ENCODE results near the gene FA2H.

The FA2H gene

DNA sequence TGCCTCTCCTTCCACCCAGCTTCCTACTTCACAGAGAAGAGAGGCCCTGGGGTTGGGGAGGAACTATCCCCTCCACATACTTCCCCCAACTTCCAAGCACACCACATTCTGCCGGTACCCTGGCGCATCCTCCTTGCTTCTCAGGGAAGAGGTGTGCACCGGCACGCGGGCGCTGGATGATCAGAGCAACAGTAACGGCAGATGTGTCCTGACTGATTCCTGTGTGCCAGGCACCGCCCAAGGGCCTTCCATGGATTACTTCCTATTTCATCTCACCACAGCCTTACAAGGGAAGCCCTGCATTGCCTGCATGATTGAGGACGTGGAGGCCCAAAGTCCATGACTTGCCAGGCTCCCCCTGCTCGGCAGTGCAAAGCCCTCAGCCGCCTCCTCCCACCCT lies 52.9 kb downstream of the FA2H start:
- DNase-seq = no peak

DNA sequence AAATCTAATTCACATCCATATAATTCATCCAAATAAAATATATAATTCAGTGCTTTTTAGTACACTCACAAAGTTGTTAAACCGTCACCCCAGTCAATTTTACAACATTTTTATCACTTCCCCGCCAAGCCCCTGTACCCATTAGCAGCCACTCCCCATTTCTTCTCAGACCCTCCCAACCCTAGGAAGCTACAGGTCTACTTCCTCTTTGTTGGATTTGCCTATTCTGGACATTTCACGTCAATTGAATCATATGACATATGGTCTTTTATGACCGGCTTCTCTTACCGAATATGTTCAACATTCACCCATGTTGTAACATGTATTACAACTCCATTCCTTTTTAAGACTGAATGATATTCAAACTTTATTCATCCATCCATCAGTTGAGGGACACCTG lies 54.0 kb downstream of the FA2H start:
- no peak for DNase-seq

GRCh38 chr16:74718741-74719610 lies 55.6 kb downstream of the FA2H start:
- no peak for DNase-seq

DNA sequence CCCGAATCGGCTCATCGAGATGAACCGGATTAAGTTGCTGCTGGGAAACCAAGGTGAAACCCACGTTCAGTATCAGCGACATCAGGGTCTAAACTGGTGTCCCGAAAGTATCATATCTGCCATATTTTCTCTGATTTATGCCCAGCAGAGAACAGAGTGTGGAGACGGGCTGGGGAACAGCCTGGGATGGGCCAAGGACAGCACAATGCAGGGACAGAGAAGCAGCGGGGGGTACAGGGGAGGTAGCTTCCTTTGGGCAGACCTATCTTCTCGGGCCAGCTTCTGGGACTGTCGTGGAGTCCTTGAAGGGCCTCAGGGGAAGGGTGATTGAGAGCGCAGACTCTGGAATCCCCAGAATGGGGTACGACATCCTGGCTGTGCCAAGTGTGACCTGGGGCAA lies 56.5 kb downstream of the FA2H start:
- no peak for DNase-seq

DNA sequence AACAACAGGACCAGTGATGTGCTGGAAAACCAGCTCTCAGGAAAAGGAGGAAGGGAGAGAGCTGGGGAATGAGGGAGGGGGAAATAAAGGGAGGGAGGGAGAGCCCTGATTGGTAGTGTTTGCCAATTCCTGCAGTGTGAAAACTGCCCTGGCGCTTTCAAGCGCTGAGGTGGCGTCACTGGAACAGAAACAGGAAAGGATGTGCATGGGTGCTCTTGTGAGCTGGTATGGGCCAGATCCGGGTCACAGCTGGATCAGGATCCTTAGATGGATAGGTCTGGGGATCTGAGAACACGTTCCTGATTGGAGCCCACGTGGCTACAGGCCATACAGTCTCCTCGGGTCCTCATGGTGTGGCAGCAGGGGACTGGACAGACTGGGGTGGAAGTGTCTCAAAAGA lies 57.3 kb downstream of the FA2H start:
- DNase-seq = no peak

DNA sequence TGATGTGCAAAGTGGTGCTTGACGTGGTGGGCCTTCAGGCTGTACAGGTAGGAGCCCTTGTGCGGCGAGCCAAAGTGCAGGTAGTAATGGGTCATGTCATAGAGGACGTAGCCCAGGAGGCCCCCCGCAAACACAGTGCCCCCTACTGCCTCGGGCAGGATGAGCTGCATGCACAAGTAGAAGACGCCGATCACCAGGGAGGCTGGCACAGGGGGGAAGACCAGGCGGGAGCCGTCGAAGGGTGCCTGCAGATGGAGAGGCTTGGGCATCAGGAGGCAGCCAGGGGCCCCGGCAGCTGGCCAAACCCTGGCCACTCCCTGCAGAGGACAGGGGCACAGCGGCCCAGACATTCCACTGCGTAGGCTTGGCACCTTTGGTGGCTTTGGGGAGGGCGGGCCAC lies 58.3 kb downstream of the FA2H start:
- no peak for DNase-seq

GRCh38 chr16:74713876-74714275 lies 60.7 kb downstream of the FA2H start:
- no peak for DNase-seq

GRCh38 chr16:74713325-74713724 lies 61.3 kb downstream of the FA2H start:
- no peak for DNase-seq

DNA sequence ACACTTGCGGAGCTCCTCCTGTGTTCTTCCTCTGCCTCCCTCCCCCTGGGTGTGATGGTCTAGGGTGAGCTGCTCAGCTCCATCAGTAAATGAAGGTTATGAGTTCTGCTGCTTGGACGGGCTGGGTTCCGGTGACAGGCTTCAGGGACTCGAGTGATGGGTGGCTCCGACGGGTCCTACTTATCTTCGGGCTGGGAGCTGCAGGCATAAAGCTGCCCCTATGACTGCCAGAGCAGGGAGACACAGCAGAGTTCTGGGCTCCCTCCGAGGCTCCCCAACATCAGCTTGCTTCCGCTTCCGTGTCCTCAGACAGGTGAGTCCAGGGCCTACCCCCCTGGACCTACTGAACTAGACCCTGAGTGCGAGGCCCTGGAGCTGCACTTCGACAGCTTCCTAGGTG lies 62.7 kb downstream of the FA2H start:
- no peak for DNase-seq

- DNase-seq = no peak
Observed at GRCh38 chr16:74710401-74710800, 64.2 kb downstream of the FA2H start.

DNA sequence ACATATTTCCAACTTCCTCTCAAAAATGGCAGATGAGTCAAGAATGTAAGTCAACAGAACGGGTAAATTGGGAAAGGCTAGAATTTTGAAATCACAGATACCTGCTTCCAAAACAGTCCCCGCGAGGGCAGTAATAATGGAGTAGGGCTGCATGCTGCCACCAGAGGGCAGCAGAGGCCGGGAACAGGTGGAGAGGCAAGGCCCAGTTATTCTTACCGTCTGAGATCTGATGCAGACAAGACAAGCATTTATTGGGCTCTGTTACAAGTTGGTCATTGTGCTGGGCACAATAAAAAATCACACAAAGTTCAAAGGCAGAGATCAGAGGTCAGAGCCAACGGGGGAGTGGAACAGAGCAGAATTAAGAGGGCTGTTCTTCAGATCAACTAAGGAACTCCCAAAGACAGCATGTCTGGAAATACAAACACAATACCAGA lies 65.2 kb downstream of the FA2H start:
- DNase-seq = peak; percentile 40

GRCh38 chr16:74700438-74701225 lies 74.0 kb downstream of the FA2H start, which contains the start of gene MLKL:
Gene MLKL, minus strand, starts transcription at chr16:74700862. Its CDS starts 5,105 bp downstream, at chr16:74695757.
- DNase-seq = no peak

DNA sequence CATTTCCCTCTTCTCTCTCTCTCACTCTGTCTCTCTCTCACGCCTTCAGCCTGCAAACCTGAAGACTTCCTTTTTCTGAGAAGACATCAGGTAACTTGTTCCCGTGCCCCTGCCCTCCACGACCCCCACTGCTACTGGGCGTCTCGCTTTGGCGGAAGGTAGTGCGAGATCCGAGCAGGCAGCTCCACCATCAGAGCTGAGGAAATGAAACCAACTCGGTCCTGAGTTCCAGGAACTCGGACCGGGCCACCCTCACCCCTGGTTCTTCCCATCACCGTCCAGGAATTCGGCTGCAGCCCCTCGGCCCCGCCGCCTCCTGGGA lies 74.5 kb downstream of the FA2H start:
- DNase-seq = no peak

DNA sequence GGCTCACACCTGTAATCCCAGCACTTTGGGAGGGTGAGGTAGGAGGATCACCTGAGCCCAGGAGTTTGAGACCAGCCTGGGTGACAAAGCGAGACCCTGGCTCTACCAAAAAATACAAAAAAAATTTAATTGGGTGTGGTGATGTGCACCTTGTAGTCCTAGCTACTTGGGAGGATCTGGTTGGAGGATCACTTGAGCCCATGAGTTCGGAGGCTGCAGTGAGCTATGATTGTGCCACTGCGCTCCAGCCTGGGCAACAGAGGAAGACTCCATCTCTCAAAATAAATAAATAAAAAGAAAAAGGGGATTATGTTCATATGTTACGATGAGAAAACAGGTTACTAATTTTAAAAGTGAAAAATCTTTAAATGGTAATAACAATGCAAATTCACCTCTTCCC lies 75.0 kb downstream of the FA2H start:
- no peak for DNase-seq

DNA sequence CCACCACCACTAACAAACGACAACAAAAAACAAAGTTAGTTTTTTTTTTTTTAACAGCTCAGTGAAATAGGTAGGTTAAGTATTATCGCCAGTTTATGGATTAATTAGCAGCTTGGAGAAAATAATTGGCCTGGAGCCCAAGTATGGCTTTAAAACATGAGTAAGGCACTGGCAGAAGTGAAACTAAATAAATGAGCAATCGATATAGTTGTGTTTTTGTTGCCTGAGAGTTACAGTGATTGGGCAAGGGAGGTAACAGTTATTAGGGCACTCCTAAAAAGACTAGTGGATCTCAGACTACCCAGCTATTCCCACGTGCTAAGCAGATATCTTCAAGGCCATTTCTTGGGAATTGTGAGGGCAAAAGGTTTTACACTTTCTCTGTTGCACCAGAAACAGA lies 76.4 kb downstream of the FA2H start:
- DNase-seq = no peak

DNA sequence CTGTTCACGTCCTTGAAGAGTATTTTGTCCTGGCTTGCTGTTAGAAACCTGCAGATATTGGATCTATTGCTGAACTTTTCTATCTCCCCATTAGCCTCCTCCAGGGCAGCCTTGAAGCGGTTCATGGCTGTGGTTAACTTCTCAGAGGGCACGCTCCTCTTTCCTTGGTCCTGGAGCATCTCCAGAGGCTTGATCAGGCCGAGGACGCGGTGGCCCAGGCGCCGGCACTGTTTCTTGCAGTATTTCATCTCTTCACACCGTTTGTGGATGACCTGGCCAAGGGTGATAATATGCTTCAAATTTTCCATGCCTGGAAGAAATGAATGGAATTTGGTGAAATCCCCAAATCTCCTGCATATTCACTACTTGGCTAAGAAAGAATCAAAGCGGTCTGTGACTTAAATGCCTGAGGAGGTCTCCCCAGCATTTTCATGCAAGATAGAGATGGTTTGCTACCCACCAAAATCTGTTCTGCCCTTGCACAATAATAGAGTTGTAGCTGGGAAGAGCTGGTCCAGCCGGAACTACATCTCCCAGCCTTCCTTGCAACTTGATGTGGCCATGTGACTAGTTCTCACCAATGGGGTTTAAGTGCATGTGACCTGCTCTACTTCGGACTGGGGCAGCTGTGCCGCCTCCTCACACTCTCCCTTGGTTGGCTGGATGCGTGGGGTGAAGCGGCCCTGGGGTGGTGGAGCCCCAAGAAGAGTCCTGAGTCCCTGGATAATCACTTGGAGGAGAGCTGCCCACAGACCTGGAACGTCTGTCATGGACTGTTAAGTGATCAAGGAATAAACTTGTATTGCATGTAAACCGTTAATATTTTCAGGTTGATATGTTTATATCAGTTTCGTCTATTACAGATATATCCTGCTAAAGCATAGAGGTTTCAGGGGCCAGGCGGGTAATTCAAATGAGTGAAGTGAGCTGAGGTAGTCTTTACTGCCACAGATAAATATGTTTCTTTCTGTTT lies 78.9 kb downstream of the FA2H start:
- DNase-seq = peak; percentile 87

- DNase-seq = no peak
Observed at GRCh38 chr16:74691093-74691855, 83.3 kb downstream of the FA2H start.

DNA sequence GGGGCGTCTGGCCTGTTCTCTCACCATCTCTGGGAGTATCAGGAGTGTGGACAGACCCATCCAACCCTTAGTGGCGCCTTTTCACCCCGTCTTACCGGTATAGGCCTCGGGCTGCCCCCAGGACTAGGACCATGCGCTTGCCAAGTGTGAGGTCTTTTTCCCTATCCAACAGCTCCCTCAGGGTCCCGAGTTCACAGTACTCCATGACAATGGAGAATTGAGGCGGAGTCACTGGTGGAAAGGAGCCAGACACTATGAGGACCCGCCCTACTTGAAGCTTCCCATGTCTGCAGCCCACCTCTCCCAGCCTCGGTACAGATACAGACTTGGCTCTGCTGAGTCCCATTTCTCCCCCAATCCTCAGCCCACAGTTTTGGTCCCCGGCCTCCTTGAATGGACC lies 92.1 kb downstream of the FA2H start:
- DNase-seq = no peak

- DNase-seq = no peak
Observed at GRCh38 chr16:74680681-74681080, 93.9 kb downstream of the FA2H start.

DNA sequence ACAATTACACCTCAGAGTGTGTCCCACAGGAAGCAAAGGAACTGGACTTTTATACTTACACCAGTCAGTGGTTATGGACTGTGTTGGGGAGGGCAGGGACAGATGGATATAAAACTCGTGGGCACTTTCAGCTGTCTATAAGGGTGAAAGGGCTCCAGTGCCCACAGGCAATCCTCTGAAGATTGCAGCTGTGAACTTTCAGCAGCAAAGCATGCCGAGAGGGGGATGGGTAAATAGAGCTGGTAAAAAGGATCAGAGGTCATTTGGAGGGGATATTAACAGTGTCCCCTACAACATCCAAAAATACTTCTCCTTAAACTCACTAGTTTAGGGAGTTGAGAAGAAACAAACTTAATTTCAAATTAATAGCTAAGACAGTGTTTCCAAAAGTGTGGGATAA lies 94.6 kb downstream of the FA2H start:
- no peak for DNase-seq

GRCh38 chr16:74677868-74678267 lies 96.8 kb downstream of the FA2H start:
- no peak for DNase-seq

DNA sequence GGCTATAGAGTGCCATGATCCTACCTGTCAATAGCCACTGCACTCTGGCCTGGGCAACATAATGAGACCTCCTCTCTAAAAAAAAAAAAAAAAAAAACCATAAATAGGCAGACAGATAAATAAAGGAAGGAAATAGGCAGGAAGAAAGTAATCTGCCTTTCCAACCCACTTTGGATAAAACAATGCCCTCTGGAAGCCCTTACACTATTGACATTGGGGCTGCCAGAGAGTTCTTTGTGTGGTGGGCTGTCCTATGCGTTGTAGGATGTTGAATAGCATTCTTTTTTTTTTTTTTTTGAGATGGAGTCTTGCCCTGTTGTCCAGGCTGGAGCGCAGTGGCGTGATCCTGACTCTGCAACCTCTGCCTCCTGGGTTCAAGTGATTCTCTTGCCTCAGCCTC lies 100.7 kb downstream of the FA2H start:
- no peak for DNase-seq

Measured in NCI-H524 treated with DMSO at 0.1 percent for 48 hours (cell line).